ENCODE results near the gene FAM222A.

DNA sequence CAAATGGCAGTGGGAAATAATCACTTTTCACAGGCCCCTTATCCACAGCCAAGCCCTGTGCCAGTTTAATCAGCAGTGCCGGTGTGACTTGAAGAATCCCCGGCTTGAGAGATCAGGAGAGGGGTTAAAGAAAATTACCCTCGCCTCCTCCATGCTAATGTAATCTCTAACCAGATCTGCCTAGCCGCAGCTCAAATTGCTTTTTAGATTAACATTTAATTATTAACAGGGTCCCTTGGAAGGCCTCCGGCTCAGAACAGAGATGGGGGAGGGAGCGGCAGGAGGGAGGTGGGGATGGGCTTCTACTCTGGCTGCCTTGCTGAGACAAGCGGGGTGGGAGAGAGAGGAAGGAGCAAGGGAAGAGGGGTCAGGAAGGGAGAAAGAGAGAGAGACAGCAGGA is 24.0 kb downstream of the FAM222A start:
- TF ChIP-seq EZH2 (IDR thresholded peaks at IDR 0.05) (no peak), MAX (IDR thresholded peaks at IDR 0.05) (no peak), POLR2A (IDR thresholded peaks at IDR 0.05; ENCODE audit: borderline replicate concordance, extremely low read depth, insufficient read depth, insufficient read length) (no peak), SIN3A (IDR thresholded peaks at IDR 0.05; ENCODE audit: low read depth) (no peak), EGR1 (IDR thresholded peaks at IDR 0.05; ENCODE audit: low read depth) (no peak), FOSL1 (IDR thresholded peaks at IDR 0.05; ENCODE audit: low read depth) (no peak), ELF1 (IDR thresholded peaks at IDR 0.05; ENCODE audit: borderline replicate concordance, low read depth) (no peak), CEBPB (IDR thresholded peaks at IDR 0.05; ENCODE audit: low read depth) (no peak), REST (IDR thresholded peaks at IDR 0.05; ENCODE audit: low read depth) (no peak), POLR2AphosphoS5 (IDR thresholded peaks at IDR 0.05; ENCODE audit: low read depth, low read length) (no peak)
- TF ChIP-seq, protein P1, sequence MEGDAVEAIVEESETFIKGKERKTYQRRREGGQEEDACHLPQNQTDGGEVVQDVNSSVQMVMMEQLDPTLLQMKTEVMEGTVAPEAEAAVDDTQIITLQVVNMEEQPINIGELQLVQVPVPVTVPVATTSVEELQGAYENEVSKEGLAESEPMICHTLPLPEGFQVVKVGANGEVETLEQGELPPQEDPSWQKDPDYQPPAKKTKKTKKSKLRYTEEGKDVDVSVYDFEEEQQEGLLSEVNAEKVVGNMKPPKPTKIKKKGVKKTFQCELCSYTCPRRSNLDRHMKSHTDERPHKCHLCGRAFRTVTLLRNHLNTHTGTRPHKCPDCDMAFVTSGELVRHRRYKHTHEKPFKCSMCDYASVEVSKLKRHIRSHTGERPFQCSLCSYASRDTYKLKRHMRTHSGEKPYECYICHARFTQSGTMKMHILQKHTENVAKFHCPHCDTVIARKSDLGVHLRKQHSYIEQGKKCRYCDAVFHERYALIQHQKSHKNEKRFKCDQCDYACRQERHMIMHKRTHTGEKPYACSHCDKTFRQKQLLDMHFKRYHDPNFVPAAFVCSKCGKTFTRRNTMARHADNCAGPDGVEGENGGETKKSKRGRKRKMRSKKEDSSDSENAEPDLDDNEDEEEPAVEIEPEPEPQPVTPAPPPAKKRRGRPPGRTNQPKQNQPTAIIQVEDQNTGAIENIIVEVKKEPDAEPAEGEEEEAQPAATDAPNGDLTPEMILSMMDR (IDR thresholded peaks at IDR 0.05 in 2 of 3, conservative IDR thresholded peaks at IDR 0.05 in 1 of 3; ENCODE audit: borderline replicate concordance in 1 of 3, insufficient read depth in 1 of 3, low read depth in 2 of 3, low read length in 2 of 3), result no peak
- TF ChIP-seq, protein P2, sequence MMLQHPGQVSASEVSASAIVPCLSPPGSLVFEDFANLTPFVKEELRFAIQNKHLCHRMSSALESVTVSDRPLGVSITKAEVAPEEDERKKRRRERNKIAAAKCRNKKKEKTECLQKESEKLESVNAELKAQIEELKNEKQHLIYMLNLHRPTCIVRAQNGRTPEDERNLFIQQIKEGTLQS (IDR thresholded peaks at IDR 0.05), result no peak
- TF ChIP-seq, protein P3, sequence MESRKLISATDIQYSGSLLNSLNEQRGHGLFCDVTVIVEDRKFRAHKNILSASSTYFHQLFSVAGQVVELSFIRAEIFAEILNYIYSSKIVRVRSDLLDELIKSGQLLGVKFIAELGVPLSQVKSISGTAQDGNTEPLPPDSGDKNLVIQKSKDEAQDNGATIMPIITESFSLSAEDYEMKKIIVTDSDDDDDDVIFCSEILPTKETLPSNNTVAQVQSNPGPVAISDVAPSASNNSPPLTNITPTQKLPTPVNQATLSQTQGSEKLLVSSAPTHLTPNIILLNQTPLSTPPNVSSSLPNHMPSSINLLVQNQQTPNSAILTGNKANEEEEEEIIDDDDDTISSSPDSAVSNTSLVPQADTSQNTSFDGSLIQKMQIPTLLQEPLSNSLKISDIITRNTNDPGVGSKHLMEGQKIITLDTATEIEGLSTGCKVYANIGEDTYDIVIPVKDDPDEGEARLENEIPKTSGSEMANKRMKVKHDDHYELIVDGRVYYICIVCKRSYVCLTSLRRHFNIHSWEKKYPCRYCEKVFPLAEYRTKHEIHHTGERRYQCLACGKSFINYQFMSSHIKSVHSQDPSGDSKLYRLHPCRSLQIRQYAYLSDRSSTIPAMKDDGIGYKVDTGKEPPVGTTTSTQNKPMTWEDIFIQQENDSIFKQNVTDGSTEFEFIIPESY (IDR thresholded peaks at IDR 0.05; ENCODE audit: extremely low read depth, insufficient replicate concordance, low read length), result no peak
